Endodermal cell (in vitro differentiated cells): Measurements from ENCODE around the gene TMEM186. TPM values are rescaled to one million over a fixed set of nuclear protein-coding genes. Genes with fewer than 3 reads are reported as not detected.

ENCODE experiments used
- DNase-seq: peaks from one replicate; pipeline ENCODE4 v3.0.0-alpha.2; 2017
- H3K27ac ChIP-seq: 2 replicates; pipeline ENCODE4 v1.5.1; 2013; ENCODE audit warnings: mild to moderate bottlenecking, low read depth, low read length, moderate library complexity
- H3K27me3 ChIP-seq: 2 replicates; pipeline ENCODE4 v1.6.1; 2013; ENCODE audit warnings: mild to moderate bottlenecking, low read length, moderate library complexity; ENCODE audit not compliant: insufficient read depth, control insufficient read depth, poor library complexity, severe bottlenecking
- H3K36me3 ChIP-seq: 2 replicates; pipeline ENCODE4 v1.7.0; 2013; ENCODE audit warnings: mild to moderate bottlenecking, low read length, moderate library complexity; ENCODE audit not compliant: control insufficient read depth, insufficient read depth
- H3K4me1 ChIP-seq: one replicate; pipeline ENCODE4 v1.7.0; 2013; ENCODE audit warnings: low read length; ENCODE audit not compliant: control insufficient read depth, insufficient read depth
- H3K4me3 ChIP-seq: 2 replicates; pipeline ENCODE4 v1.5.1; 2013; ENCODE audit warnings: mild to moderate bottlenecking, low read length, moderate library complexity
- H3K9ac ChIP-seq: 2 replicates; pipeline ENCODE4 v1.6.1; 2013; ENCODE audit warnings: mild to moderate bottlenecking, low read length, moderate library complexity; ENCODE audit not compliant: poor library complexity, severe bottlenecking; ENCODE audit errors: extremely low read depth
- H3K9me3 ChIP-seq: 2 replicates; pipeline ENCODE4 v1.6.1; 2013; ENCODE audit warnings: mild to moderate bottlenecking, low read length, moderate library complexity; ENCODE audit not compliant: control insufficient read depth
- H3K27ac Mint-ChIP-seq: 2 replicates; pipeline ENCODE4 v1.8.0; 2020; ENCODE audit warnings: mixed read lengths
- H3K27me3 Mint-ChIP-seq: 2 replicates; pipeline ENCODE4 v1.8.0; 2021; ENCODE audit warnings: mild to moderate bottlenecking, mixed read lengths; ENCODE audit not compliant: insufficient read depth
- H3K36me3 Mint-ChIP-seq: 2 replicates; pipeline ENCODE4 v1.8.0; 2020; ENCODE audit warnings: low read depth, mixed read lengths
- H3K4me1 Mint-ChIP-seq: 2 replicates; pipeline ENCODE4 v1.8.0; 2020; ENCODE audit warnings: mixed read lengths
- H3K4me3 Mint-ChIP-seq: 2 replicates; pipeline ENCODE4 v1.8.0; 2020; ENCODE audit warnings: mild to moderate bottlenecking, moderate library complexity, mixed read lengths
- H3K9me3 Mint-ChIP-seq: 2 replicates; pipeline ENCODE4 v1.8.0; 2020; ENCODE audit warnings: mild to moderate bottlenecking, mixed read lengths
- CTCF ChIP-seq: fragments of 200-600 bp; sonication (generic); conservative IDR thresholded peaks from 2 replicates; pipeline ENCODE4 v1.5.0; 2021; ENCODE audit warnings: antibody characterized with exemption, mild to moderate bottlenecking
- WGBS, 2 experiments: methylation state at CpG; one replicate each; pipeline versions ENCODE4 v1.1.5 to v1.1.7; 2013; ENCODE audit warnings: missing lambda C conversion rate in 2 of 2, mixed read lengths in 1 of 2; ENCODE audit not compliant: insufficient coverage in 1 of 2, insufficient read length in 1 of 2; 5-methylcytosine and 5-hydroxymethylcytosine counted together
- total RNA-seq, 2 donors: library from RNA; stranded (reverse); fragmentation: NEBNext Ultra II Directional in 1 of 2; extraction: Animal tissue kit (Norgen Biotek cat#: 25700) in 1 of 2; gene quantifications; 2 replicates in 1 of 2; 3 replicates in 1 of 2; pipeline ENCODE4 v1.2.1, GENCODE V29; 2021

The TMEM186 gene
- total RNA-seq, 2 donors from 2014 or later: 10.9 to 14.0 TPM

GRCh38 chr16:8767176-8767575, 30.3 kb downstream of the TMEM186 start:
- H3K9me3 ChIP-seq: no peaks in the 10 kb centered on the region
- no peaks in the 10 kb centered on the region for H3K4me1 ChIP-seq
- peak overlapping the region; percentile 32 for H3K27ac ChIP-seq
- H3K27me3 Mint-ChIP-seq: no peaks in the 10 kb centered on the region
- H3K9me3 Mint-ChIP-seq: no peaks in the 10 kb centered on the region
- H3K4me1 Mint-ChIP-seq: peaks cover 13% of the 10 kb centered on the region
- 90 to 100% methylated on average over 5 to 8 of the region's 8 CpGs for WGBS, 2 experiments
- H3K27me3 ChIP-seq: no peaks in the 10 kb centered on the region
- no peaks in the 10 kb centered on the region for H3K36me3 ChIP-seq
- no peak overlapping the region for H3K9ac ChIP-seq
- no peak for TF ChIP-seq CTCF
- DNase-seq: no peak
- no peak overlapping the region for H3K4me3 ChIP-seq
- H3K36me3 Mint-ChIP-seq: peaks cover 12% of the 10 kb centered on the region
- H3K27ac Mint-ChIP-seq: no peak overlapping the region
- H3K4me3 Mint-ChIP-seq: no peak overlapping the region

- TF ChIP-seq CTCF: no peak
- 86% methylated on average over 17 to 18 of the region's 18 CpGs for WGBS, 2 experiments
- Mint-ChIP-seq H3K27me3 (no peaks in the 10 kb centered on the region), H3K9me3 (no peaks in the 10 kb centered on the region), H3K4me3 (no peak overlapping the region), H3K36me3 (peaks cover 12% of the 10 kb centered on the region), H3K4me1 (peaks cover 13% of the 10 kb centered on the region), H3K27ac (no peak overlapping the region)
- Histone ChIP-seq H3K9me3 (no peaks in the 10 kb centered on the region), H3K4me3 (no peak overlapping the region), H3K9ac (no peak overlapping the region), H3K27ac (peak overlapping the region; percentile 75), H3K4me1 (no peaks in the 10 kb centered on the region), H3K27me3 (no peaks in the 10 kb centered on the region), H3K36me3 (no peaks in the 10 kb centered on the region)
- DNase-seq: peak; percentile 77
Observed at GRCh38 chr16:8764525-8765250, 32.8 kb downstream of the TMEM186 start.

- peaks cover 12% of the 10 kb centered on the region for H3K36me3 Mint-ChIP-seq
- DNase-seq: peak; percentile 49
- no peak overlapping the region for H3K4me3 ChIP-seq
- H3K9ac ChIP-seq: no peak overlapping the region
- no peaks in the 10 kb centered on the region for H3K9me3 ChIP-seq
- H3K4me1 Mint-ChIP-seq: peaks cover 13% of the 10 kb centered on the region
- no peaks in the 10 kb centered on the region for H3K9me3 Mint-ChIP-seq
- peak overlapping the region; percentile 75 for H3K27ac ChIP-seq
- no peak overlapping the region for H3K4me3 Mint-ChIP-seq
- no peaks in the 10 kb centered on the region for H3K27me3 Mint-ChIP-seq
- no peaks in the 10 kb centered on the region for H3K36me3 ChIP-seq
- WGBS, 2 experiments: 51 to 57% methylated on average over 9 to 10 of the region's 10 CpGs
- TF ChIP-seq CTCF: no peak
- no peak overlapping the region for H3K27ac Mint-ChIP-seq
- H3K27me3 ChIP-seq: no peaks in the 10 kb centered on the region
- H3K4me1 ChIP-seq: no peaks in the 10 kb centered on the region
Observed at GRCh38 chr16:8763899-8764298, 33.5 kb downstream of the TMEM186 start.
